ENCODE results near the gene RALGDS. TPM values are rescaled to one million over a fixed set of nuclear protein-coding genes. Genes with fewer than 3 reads are reported as not detected.

The RALGDS gene
- total and polyA plus RNA-seq, 2 of the 13 experiments (the other 11 are each of a cell fraction or from before 2014, with no cell fraction given), result 12.9 to 25.5 TPM

- TF ChIP-seq, protein P1, sequence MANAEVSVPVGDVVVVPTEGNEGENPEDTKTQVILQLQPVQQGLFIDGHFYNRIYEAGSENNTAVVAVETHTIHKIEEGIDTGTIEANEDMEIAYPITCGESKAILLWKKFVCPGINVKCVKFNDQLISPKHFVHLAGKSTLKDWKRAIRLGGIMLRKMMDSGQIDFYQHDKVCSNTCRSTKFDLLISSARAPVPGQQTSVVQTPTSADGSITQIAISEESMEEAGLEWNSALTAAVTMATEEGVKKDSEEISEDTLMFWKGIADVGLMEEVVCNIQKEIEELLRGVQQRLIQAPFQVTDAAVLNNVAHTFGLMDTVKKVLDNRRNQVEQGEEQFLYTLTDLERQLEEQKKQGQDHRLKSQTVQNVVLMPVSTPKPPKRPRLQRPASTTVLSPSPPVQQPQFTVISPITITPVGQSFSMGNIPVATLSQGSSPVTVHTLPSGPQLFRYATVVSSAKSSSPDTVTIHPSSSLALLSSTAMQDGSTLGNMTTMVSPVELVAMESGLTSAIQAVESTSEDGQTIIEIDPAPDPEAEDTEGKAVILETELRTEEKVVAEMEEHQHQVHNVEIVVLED (CRISPR knock-in tag; IDR thresholded peaks at IDR 0.05; ENCODE audit: borderline replicate concordance), result peak; percentile 61; the same call in 1 of the 2 replicates
- peak; percentile 76; the same call in 1 of the 2 replicates for TF ChIP-seq ZBTB38 (CRISPR knock-in tag; IDR thresholded peaks at IDR 0.05)
- no peak for TF ChIP-seq ZNF75D (CRISPR knock-in tag; IDR thresholded peaks at IDR 0.05; ENCODE audit: borderline replicate concordance)
- no peak for TF ChIP-seq FOXA1 (IDR thresholded peaks at IDR 0.05)
- peak; percentile 78 for TF ChIP-seq FOXA1 (CRISPR knock-in tag; IDR thresholded peaks at IDR 0.05)
- TF ChIP-seq ZNF747 (CRISPR knock-in tag; IDR thresholded peaks at IDR 0.05; ENCODE audit: borderline replicate concordance), result peak; percentile 35; the same call in 1 of the 2 replicates
- TF ChIP-seq, protein P2, sequence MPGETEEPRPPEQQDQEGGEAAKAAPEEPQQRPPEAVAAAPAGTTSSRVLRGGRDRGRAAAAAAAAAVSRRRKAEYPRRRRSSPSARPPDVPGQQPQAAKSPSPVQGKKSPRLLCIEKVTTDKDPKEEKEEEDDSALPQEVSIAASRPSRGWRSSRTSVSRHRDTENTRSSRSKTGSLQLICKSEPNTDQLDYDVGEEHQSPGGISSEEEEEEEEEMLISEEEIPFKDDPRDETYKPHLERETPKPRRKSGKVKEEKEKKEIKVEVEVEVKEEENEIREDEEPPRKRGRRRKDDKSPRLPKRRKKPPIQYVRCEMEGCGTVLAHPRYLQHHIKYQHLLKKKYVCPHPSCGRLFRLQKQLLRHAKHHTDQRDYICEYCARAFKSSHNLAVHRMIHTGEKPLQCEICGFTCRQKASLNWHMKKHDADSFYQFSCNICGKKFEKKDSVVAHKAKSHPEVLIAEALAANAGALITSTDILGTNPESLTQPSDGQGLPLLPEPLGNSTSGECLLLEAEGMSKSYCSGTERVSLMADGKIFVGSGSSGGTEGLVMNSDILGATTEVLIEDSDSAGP (CRISPR knock-in tag; IDR thresholded peaks at IDR 0.05; ENCODE audit: borderline replicate concordance), result peak; percentile 82
- TF ChIP-seq, protein P3, sequence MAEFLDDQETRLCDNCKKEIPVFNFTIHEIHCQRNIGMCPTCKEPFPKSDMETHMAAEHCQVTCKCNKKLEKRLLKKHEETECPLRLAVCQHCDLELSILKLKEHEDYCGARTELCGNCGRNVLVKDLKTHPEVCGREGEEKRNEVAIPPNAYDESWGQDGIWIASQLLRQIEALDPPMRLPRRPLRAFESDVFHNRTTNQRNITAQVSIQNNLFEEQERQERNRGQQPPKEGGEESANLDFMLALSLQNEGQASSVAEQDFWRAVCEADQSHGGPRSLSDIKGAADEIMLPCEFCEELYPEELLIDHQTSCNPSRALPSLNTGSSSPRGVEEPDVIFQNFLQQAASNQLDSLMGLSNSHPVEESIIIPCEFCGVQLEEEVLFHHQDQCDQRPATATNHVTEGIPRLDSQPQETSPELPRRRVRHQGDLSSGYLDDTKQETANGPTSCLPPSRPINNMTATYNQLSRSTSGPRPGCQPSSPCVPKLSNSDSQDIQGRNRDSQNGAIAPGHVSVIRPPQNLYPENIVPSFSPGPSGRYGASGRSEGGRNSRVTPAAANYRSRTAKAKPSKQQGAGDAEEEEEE (CRISPR knock-in tag; IDR thresholded peaks at IDR 0.05; ENCODE audit: borderline replicate concordance), result 0 out of 2 replicates have a peak, but pooled peaks have one; percentile 46
- 0 out of 2 replicates have a peak, but pooled peaks have one; percentile 29 for TF ChIP-seq ZNF34 (CRISPR knock-in tag; IDR thresholded peaks at IDR 0.05; ENCODE audit: borderline replicate concordance)
- TF ChIP-seq TFDP1 (CRISPR knock-in tag; IDR thresholded peaks at IDR 0.05; ENCODE audit: borderline replicate concordance), result peak; percentile 90
- no peak for TF ChIP-seq ATM (IDR thresholded peaks at IDR 0.05; ENCODE audit: borderline replicate concordance)
- peak; percentile 87 for TF ChIP-seq MAX (IDR thresholded peaks at IDR 0.05)
- 0 out of 2 replicates have a peak, but pooled peaks have one; percentile 57 for TF ChIP-seq POGZ (CRISPR knock-in tag; IDR thresholded peaks at IDR 0.05)
- peak; percentile 70 for TF ChIP-seq ZFY (CRISPR knock-in tag; IDR thresholded peaks at IDR 0.05)
- TF ChIP-seq BCL6 (CRISPR knock-in tag; IDR thresholded peaks at IDR 0.05), result peak; percentile 55; the same call in 1 of the 2 replicates
- TF ChIP-seq, protein P4, sequence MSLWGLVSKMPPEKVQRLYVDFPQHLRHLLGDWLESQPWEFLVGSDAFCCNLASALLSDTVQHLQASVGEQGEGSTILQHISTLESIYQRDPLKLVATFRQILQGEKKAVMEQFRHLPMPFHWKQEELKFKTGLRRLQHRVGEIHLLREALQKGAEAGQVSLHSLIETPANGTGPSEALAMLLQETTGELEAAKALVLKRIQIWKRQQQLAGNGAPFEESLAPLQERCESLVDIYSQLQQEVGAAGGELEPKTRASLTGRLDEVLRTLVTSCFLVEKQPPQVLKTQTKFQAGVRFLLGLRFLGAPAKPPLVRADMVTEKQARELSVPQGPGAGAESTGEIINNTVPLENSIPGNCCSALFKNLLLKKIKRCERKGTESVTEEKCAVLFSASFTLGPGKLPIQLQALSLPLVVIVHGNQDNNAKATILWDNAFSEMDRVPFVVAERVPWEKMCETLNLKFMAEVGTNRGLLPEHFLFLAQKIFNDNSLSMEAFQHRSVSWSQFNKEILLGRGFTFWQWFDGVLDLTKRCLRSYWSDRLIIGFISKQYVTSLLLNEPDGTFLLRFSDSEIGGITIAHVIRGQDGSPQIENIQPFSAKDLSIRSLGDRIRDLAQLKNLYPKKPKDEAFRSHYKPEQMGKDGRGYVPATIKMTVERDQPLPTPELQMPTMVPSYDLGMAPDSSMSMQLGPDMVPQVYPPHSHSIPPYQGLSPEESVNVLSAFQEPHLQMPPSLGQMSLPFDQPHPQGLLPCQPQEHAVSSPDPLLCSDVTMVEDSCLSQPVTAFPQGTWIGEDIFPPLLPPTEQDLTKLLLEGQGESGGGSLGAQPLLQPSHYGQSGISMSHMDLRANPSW (CRISPR knock-in tag; IDR thresholded peaks at IDR 0.05; ENCODE audit: borderline replicate concordance), result no peak
- TF ChIP-seq RXRA (CRISPR knock-in tag; IDR thresholded peaks at IDR 0.05), result 0 out of 2 replicates have a peak, but pooled peaks have one; percentile 46
- no peak for TF ChIP-seq NR3C1 (CRISPR knock-in tag; IDR thresholded peaks at IDR 0.05)
Measured at GRCh38 chr9:133144142-133144903, 23.3 kb upstream of the RALGDS start (continued).
